ENCODE results near the gene LGALS7. TPM values are rescaled to one million over a fixed set of nuclear protein-coding genes. Genes with fewer than 3 reads are reported as not detected.

LGALS7 gene
- total and polyA plus RNA-seq, 2 of the 8 experiments (the other 6 are each of a cell fraction or from before 2014, with no cell fraction given) = 0.32 TPM; not detected in 1

GRCh38 chr19:38736413-38737280 is 36.7 kb downstream of the LGALS7 start:
- Histone ChIP-seq H2AFZ (ENCODE audit: low read length) (no peak overlapping the region), H4K20me1 (replicated peaks in 1 of 2; ENCODE audit: control insufficient read depth in 1 of 2, insufficient read depth in 2 of 2, low read length in 2 of 2) (peaks cover 0 to 7% of the 10 kb centered on the region in 2 experiments), H3K23ac (ENCODE audit: insufficient read length) (no peak overlapping the region), H3K4me2 (ENCODE audit: insufficient read depth in 1 of 2, low read depth in 2 of 2, low read length in 2 of 2) (peak overlapping the region; percentile 65 to 73), H4K5ac (ENCODE audit: insufficient read length, low read depth, low read length) (no peak overlapping the region), H3K56ac (replicated peaks; ENCODE audit: insufficient read length, low read depth, low read length) (no peak overlapping the region), H3K4ac (replicated peaks; ENCODE audit: insufficient read length, low read depth, low read length) (no peak overlapping the region), H3K9ac (replicated peaks in 1 of 4; ENCODE audit: extremely low read depth in 1 of 4, low read depth in 3 of 4, low read length in 3 of 4) (no peak overlapping the region), H3K4me3 (ENCODE audit: extremely low read depth in 1 of 4, insufficient read depth in 2 of 4, low read depth in 3 of 4, low read length in 4 of 4) (peak overlapping the region; percentile 24 to 63 (median 32); a peak in 7 of 8 replicates), H3K79me1 (ENCODE audit: low read depth, low read length) (peaks cover 2% of the 10 kb centered on the region), H2BK120ac (replicated peaks; ENCODE audit: low read depth, low read length) (no peak overlapping the region), H3K27ac (ENCODE audit: low read depth, low read length) (no peak overlapping the region), H2BK15ac (ENCODE audit: low read length) (no peak overlapping the region), H2AK5ac (ENCODE audit: low read depth, low read length) (no peak overlapping the region), H3K27me3 (replicated peaks in 1 of 4; ENCODE audit: control insufficient read depth in 3 of 4, extremely low read depth in 1 of 4, insufficient read depth in 3 of 4, low read length in 3 of 4) (peaks cover 4 to 16% (median 13%) of the 10 kb centered on the region in 4 experiments), H3K4me1 (replicated peaks in 1 of 4; ENCODE audit: control insufficient read depth in 3 of 4, insufficient read depth in 4 of 4, low read length in 3 of 4) (peaks cover 0 to 15% (median 10%) of the 10 kb centered on the region in 4 experiments; a peak in 6 of 7 replicates), H3K14ac (ENCODE audit: insufficient read length) (no peak overlapping the region), H4K91ac (replicated peaks; ENCODE audit: insufficient read length, low read length) (no peak overlapping the region), H3K23me2 (ENCODE audit: low read depth, low read length) (peaks cover 10% of the 10 kb centered on the region; the same call in 1 of the 2 replicates), H3K9me3 (ENCODE audit: insufficient read depth in 2 of 2, low read depth in 1 of 2, low read length in 1 of 2) (peaks cover 0 to 3% of the 10 kb centered on the region in 2 experiments; a peak in 1 of 4 replicates), H3K79me2 (ENCODE audit: control insufficient read depth in 1 of 2, insufficient read depth in 2 of 2, low read length in 2 of 2) (no peaks in the 10 kb centered on the region), H2BK5ac (ENCODE audit: low read depth, low read length) (no peak overlapping the region), H3K36me3 (ENCODE audit: control insufficient read depth in 2 of 4, insufficient read depth in 4 of 4, low read length in 3 of 4) (peaks cover 0 to 3% (median 0%) of the 10 kb centered on the region in 4 experiments; a peak in 1 of 8 replicates), H3K18ac (ENCODE audit: extremely low read depth, low read length) (no peak overlapping the region), H4K8ac (ENCODE audit: extremely low read depth, insufficient read depth, low read length) (peak overlapping the region; percentile 71; the same call in 1 of the 2 replicates), H2BK20ac (ENCODE audit: low read length) (no peak overlapping the region), H2BK12ac (ENCODE audit: low read depth, low read length) (no peak overlapping the region)
- no peak for TF ChIP-seq CBX5 (IDR thresholded peaks at IDR 0.05; ENCODE audit: low read depth, low read length)
- peak; percentile 64; the same call in 1 of the 2 replicates for TF ChIP-seq GTF2F1 (IDR thresholded peaks at IDR 0.05; ENCODE audit: borderline replicate concordance, low read depth, low read length)
- 0 out of 2 replicates have a peak, but pooled peaks have one; percentile 10 for TF ChIP-seq TAF1 (IDR thresholded peaks at IDR 0.05; ENCODE audit: low read depth, low read length)
- TF ChIP-seq, protein P1, sequence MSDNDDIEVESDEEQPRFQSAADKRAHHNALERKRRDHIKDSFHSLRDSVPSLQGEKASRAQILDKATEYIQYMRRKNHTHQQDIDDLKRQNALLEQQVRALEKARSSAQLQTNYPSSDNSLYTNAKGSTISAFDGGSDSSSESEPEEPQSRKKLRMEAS (IDR thresholded peaks at IDR 0.05) = peak; percentile 99
- TF ChIP-seq, protein P2, sequence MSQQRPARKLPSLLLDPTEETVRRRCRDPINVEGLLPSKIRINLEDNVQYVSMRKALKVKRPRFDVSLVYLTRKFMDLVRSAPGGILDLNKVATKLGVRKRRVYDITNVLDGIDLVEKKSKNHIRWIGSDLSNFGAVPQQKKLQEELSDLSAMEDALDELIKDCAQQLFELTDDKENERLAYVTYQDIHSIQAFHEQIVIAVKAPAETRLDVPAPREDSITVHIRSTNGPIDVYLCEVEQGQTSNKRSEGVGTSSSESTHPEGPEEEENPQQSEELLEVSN (IDR thresholded peaks at IDR 0.05) = peak; percentile 98
- TF ChIP-seq CEBPB (IDR thresholded peaks at IDR 0.05; ENCODE audit: low read depth, low read length) = no peak
- peak; percentile 3 for TF ChIP-seq KDM4A (IDR thresholded peaks at IDR 0.05; ENCODE audit: low read depth, low read length, severe bottlenecking)
- ChIA-PET CTCF (ENCODE audit: partially characterized antibody) (interaction anchor here (0.7 to 2.0 kb wide), 3 partner anchors 10 to 197 kb away, joined by 3 to 5 read pairs (median 4); no protein-coding TSS in a partner anchor), POLR2A (ENCODE audit: partially characterized antibody) (interaction anchor here (0.6 to 1.6 kb wide), 7 partner anchors 33 to 115 kb away, joined by 3 to 6 read pairs (median 3); no protein-coding TSS in a partner anchor)
- FAIRE-seq (no peak), DNase-seq (ENCODE audit: low read depth in 1 of 2, low spot score in 2 of 2) (peak; percentile 36 to 91)
- WGBS, 2 experiments (ENCODE audit: extremely low coverage in 1 of 2, insufficient coverage in 1 of 2, insufficient read length in 1 of 2, insufficient replicate concordance in 2 of 2, low coverage in 1 of 2, low lambda C conversion rate in 2 of 2, missing lambda C conversion rate in 1 of 2) = 15% methylated on average over 8 of the region's 36 CpGs; no CpG with 5 or more reads in 1 of the 2 experiments

Measured in H1 (cell line).